KMS-11 (cell line): ENCODE measurements around the gene DNAJB1.

ENCODE experiments used
- H2AFZ ChIP-seq: fragments of 200-600 bp; sonication (generic); 2 replicates; pipeline ENCODE4 v1.6.1; 2016; ENCODE audit warnings: antibody characterized with exemption, mixed run types, low read depth
- H3K27ac ChIP-seq: fragments of 200-600 bp; sonication (generic); 2 replicates; pipeline ENCODE4 v1.6.1; 2016; ENCODE audit warnings: mild to moderate bottlenecking, mixed run types
- H3K27me3 ChIP-seq: fragments of 200-600 bp; sonication (generic); 2 replicates; pipeline ENCODE4 v1.6.1; 2017; ENCODE audit warnings: mild to moderate bottlenecking, low read depth, mixed run types, moderate library complexity; ENCODE audit not compliant: insufficient read depth
- H3K36me3 ChIP-seq: fragments of 200-600 bp; sonication (generic); 2 replicates; pipeline ENCODE4 v1.6.1; 2017; ENCODE audit warnings: mild to moderate bottlenecking, mixed run types; ENCODE audit not compliant: insufficient read depth
- H3K4me1 ChIP-seq: fragments of 200-600 bp; sonication (generic); 2 replicates; pipeline ENCODE4 v1.6.1; 2016; ENCODE audit warnings: mild to moderate bottlenecking, low read depth, mixed run types; ENCODE audit not compliant: poor library complexity, severe bottlenecking
- H3K4me2 ChIP-seq: fragments of 200-600 bp; sonication (generic); 2 replicates; pipeline ENCODE4 v1.7.0; 2016; ENCODE audit warnings: mild to moderate bottlenecking, mixed run types
- H3K4me3 ChIP-seq: fragments of 200-600 bp; sonication (generic); IDR thresholded peaks from 2 replicates; pipeline ENCODE4 v1.6.1; 2017; ENCODE audit warnings: low read depth, low read length, mixed read lengths; ENCODE audit not compliant: insufficient read depth
- H3K79me2 ChIP-seq: fragments of 200-600 bp; sonication (generic); 2 replicates; pipeline ENCODE4 v1.6.1; 2016; ENCODE audit warnings: low read depth, mixed run types; ENCODE audit not compliant: insufficient read depth
- H3K9ac ChIP-seq: fragments of 200-600 bp; sonication (generic); 2 replicates; pipeline ENCODE4 v1.6.1; 2016; ENCODE audit warnings: mild to moderate bottlenecking, mixed run types
- H4K20me1 ChIP-seq: fragments of 200-600 bp; sonication (generic); 2 replicates; pipeline ENCODE4 v1.6.1; 2016; ENCODE audit warnings: mild to moderate bottlenecking, mixed run types; ENCODE audit not compliant: insufficient read depth
- TF ChIP-seq, protein P1 (sequence below): fragments of 200-600 bp; sonication (generic); conservative IDR thresholded peaks from 2 replicates; pipeline ENCODE4 v1.6.1; 2017; ENCODE audit warnings: low read depth, mild to moderate bottlenecking, antibody characterized with exemption, low read length, moderate library complexity, mixed read lengths

DNAJB1 gene

GRCh38 chr19:14470031-14470876 lies 47.9 kb downstream of the DNAJB1 start:
- Histone ChIP-seq H3K4me3 (no peak overlapping the region), H4K20me1 (no peaks in the 10 kb centered on the region), H3K79me2 (no peaks in the 10 kb centered on the region), H3K4me1 (no peaks in the 10 kb centered on the region), H2AFZ (no peak overlapping the region), H3K9ac (no peak overlapping the region), H3K36me3 (no peaks in the 10 kb centered on the region), H3K27me3 (no peaks in the 10 kb centered on the region), H3K27ac (no peak overlapping the region), H3K4me2 (no peak overlapping the region)
- TF ChIP-seq, protein P1, sequence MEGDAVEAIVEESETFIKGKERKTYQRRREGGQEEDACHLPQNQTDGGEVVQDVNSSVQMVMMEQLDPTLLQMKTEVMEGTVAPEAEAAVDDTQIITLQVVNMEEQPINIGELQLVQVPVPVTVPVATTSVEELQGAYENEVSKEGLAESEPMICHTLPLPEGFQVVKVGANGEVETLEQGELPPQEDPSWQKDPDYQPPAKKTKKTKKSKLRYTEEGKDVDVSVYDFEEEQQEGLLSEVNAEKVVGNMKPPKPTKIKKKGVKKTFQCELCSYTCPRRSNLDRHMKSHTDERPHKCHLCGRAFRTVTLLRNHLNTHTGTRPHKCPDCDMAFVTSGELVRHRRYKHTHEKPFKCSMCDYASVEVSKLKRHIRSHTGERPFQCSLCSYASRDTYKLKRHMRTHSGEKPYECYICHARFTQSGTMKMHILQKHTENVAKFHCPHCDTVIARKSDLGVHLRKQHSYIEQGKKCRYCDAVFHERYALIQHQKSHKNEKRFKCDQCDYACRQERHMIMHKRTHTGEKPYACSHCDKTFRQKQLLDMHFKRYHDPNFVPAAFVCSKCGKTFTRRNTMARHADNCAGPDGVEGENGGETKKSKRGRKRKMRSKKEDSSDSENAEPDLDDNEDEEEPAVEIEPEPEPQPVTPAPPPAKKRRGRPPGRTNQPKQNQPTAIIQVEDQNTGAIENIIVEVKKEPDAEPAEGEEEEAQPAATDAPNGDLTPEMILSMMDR, result no peak

DNA sequence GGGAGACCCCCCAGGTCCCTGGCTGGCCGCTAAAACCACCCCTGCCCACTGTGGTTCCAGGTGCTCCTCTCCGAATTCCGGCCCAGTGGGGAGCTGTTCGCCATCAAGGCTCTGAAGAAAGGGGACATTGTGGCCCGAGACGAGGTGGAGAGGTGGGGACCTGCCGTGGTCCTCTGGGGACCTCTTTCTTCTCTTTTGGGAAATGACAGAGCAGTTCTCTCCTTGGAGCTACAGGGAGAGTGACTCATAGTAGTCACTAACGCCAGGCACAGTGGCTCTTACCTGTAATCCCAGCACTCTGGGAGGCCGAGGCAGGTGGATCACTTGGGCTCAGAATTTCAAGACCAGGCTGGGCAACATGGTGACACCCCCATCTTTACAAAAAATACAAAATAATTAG lies 50.4 kb downstream of the DNAJB1 start:
- H3K4me1 ChIP-seq, result no peaks in the 10 kb centered on the region
- H3K36me3 ChIP-seq, result no peaks in the 10 kb centered on the region

DNA sequence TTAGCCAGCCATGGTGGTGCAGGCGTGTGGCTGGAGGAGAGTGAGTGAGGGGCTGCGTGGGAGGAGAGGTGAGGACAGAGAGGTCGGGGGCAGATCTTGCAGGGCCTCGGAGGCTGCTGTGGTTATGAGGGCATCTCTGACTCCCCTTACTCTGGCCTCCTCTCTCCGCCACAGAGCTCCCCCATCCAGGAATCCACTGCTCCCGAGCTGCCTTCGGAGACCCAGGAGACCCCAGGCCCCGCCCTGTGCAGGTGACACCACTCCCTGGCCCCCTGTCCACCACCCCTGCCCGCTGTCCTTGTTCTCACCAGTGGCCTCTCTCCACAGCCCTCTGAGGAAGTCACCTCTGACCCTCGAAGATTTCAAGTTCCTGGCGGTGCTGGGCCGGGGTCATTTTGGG lies 50.8 kb downstream of the DNAJB1 start:
- no peaks in the 10 kb centered on the region for H3K27me3 ChIP-seq
- H3K4me3 ChIP-seq, result no peak overlapping the region
- H3K79me2 ChIP-seq, result no peaks in the 10 kb centered on the region
- H3K9ac ChIP-seq, result no peak overlapping the region
- no peaks in the 10 kb centered on the region for H3K4me1 ChIP-seq
- no peaks in the 10 kb centered on the region for H3K36me3 ChIP-seq
- TF ChIP-seq, protein P1, result no peak
- no peak overlapping the region for H3K27ac ChIP-seq
- H2AFZ ChIP-seq, result no peak overlapping the region
- H3K4me2 ChIP-seq, result no peak overlapping the region
- no peaks in the 10 kb centered on the region for H4K20me1 ChIP-seq

More for the DNA sequence above, 50.4 kb downstream of the DNAJB1 start:
- H4K20me1 ChIP-seq, result no peaks in the 10 kb centered on the region
- H3K4me3 ChIP-seq, result no peak overlapping the region
- H2AFZ ChIP-seq, result no peak overlapping the region
- H3K27ac ChIP-seq, result no peak overlapping the region
- TF ChIP-seq, protein P1, result no peak
- no peaks in the 10 kb centered on the region for H3K27me3 ChIP-seq
- no peak overlapping the region for H3K9ac ChIP-seq
- no peaks in the 10 kb centered on the region for H3K79me2 ChIP-seq
- no peak overlapping the region for H3K4me2 ChIP-seq
